Caco-2 (cell line): ENCODE measurements around the gene INTS2. TPM values are rescaled to one million over a fixed set of nuclear protein-coding genes. Genes with fewer than 3 reads are reported as not detected.

Source experiments
- BruUV-seq: library from RNA; stranded (reverse); fragments of 400-500 nt; replicated peaks from 2 replicates; lab custom pipeline; 2021; lab: Mats Ljungman, UMichigan
- CTCF ChIA-PET: fragments of 300-600 bp; sonication (Branson Sonifier 250); formaldehyde crosslinking; loops from one replicate; lab custom pipeline; 2022; ENCODE audit warnings: antibody characterized with exemption; lab: Charles Lee
- POLR2A ChIA-PET: fragments of 300-600 bp; sonication (Branson Sonifier 250); formaldehyde crosslinking; loops from one replicate; lab custom pipeline; 2022; ENCODE audit warnings: antibody characterized with exemption; lab: Charles Lee
- DNase-seq, 2 experiments: peaks; one replicate each; pipeline versions ENCODE4 v3.0.0 to v3.0.0-alpha.2; 2020 to 2022
- H3K27me3 ChIP-seq: replicated peaks from 2 replicates; pipeline ENCODE4 v1.6.0; 2011; ENCODE audit warnings: low read length; ENCODE audit not compliant: control insufficient read depth, insufficient read depth
- H3K36me3 ChIP-seq: 2 replicates; pipeline ENCODE4 v1.5.1; 2011; ENCODE audit warnings: low read length; ENCODE audit not compliant: control insufficient read depth, insufficient read depth
- H3K4me1 ChIP-seq: fragments of 250-450 bp; sonication (Bioruptor Pico); 2 replicates; pipeline ENCODE4 v1.5.1; 2020; ENCODE audit warnings: mild to moderate bottlenecking
- H3K4me3 ChIP-seq: 2 replicates; pipeline ENCODE4 v1.5.1; 2011; ENCODE audit warnings: low read depth, mild to moderate bottlenecking, control low read depth, low read length
- H3K9me3 ChIP-seq: fragments of 250-450 bp; sonication (Bioruptor Pico); 2 replicates; pipeline ENCODE4 v1.5.1; 2020; ENCODE audit warnings: mild to moderate bottlenecking, moderate library complexity
- H3K27ac Mint-ChIP-seq: one replicate; pipeline ENCODE4 v1.8.0; 2022; ENCODE audit warnings: mixed read lengths; ENCODE audit not compliant: unreplicated experiment
- H3K27me3 Mint-ChIP-seq: one replicate; pipeline ENCODE4 v1.8.0; 2022; ENCODE audit warnings: mixed read lengths; ENCODE audit not compliant: insufficient read depth, unreplicated experiment
- H3K36me3 Mint-ChIP-seq: one replicate; pipeline ENCODE4 v1.8.0; 2022; ENCODE audit warnings: mild to moderate bottlenecking, mixed read lengths; ENCODE audit not compliant: insufficient read depth, unreplicated experiment
- H3K4me1 Mint-ChIP-seq: one replicate; pipeline ENCODE4 v1.8.0; 2022; ENCODE audit warnings: low read depth, mixed read lengths; ENCODE audit not compliant: unreplicated experiment
- H3K4me3 Mint-ChIP-seq: one replicate; pipeline ENCODE4 v1.8.0; 2022; ENCODE audit warnings: mild to moderate bottlenecking, moderate library complexity, mixed read lengths; ENCODE audit not compliant: unreplicated experiment
- H3K9me3 Mint-ChIP-seq: one replicate; pipeline ENCODE4 v1.8.0; 2022; ENCODE audit warnings: mixed read lengths; ENCODE audit not compliant: unreplicated experiment
- CTCF ChIP-seq, 2 experiments: fragments of 200-600 bp in 1 of 2; IDR thresholded peaks; 1 replicate in 1 of 2; 2 replicates in 1 of 2; pipeline versions ENCODE4 v1.5.1 to v1.8.0; 2011 to 2022; ENCODE audit warnings: antibody characterized with exemption in 1 of 2, control low read depth in 1 of 2, inconsistent platforms in 1 of 2, low read depth in 1 of 2, low read length in 1 of 2, mild to moderate bottlenecking in 1 of 2, moderate library complexity in 1 of 2; ENCODE audit not compliant: insufficient read depth in 1 of 2, severe bottlenecking in 1 of 2, unreplicated experiment in 1 of 2
- intact Hi-C: fragments of 100-400 bp; cut with micrococcal nuclease; formaldehyde crosslinking; loops from one replicate; pipeline ENCODE4 v1.10.0; 2022; ENCODE audit not compliant: unreplicated experiment
- total RNA-seq: library from RNA; stranded (reverse); gene quantifications from 2 replicates; pipeline ENCODE4 v1.2.3, GENCODE V29; 2022

INTS2 gene
- total RNA-seq, 1 experiment from 2014 or later, result 20.8 TPM

DNA sequence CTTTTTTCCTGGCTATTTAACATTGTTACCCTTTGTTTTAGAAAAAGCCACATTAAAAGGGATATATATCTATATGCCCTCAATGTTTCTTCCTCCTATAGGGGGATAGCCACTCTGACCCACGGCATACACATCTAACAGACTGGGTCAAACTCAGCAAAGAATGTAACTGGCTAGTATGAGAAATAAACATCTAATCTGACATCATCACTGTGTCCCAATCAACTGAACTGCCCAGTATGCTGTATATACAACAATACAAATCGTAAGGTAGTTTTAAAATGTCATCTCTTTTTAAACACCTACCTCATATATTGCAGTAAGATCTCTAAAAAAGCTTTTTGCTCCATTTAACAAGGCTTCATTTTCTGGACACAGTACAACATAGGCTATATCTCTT lies 39.9 kb upstream of the INTS2 start:
- no TSS peak for BruUV-seq
- no peaks in the 10 kb centered on the region for H3K4me1 ChIP-seq
- peaks cover 3% of the 10 kb centered on the region for H3K36me3 ChIP-seq
- Mint-ChIP-seq H3K4me3 (no peak overlapping the region), H3K4me1 (no peaks in the 10 kb centered on the region), H3K27ac (no peak overlapping the region), H3K9me3 (no peaks in the 10 kb centered on the region), H3K27me3 (no peaks in the 10 kb centered on the region), H3K36me3 (peaks cover 88% of the 10 kb centered on the region)
- H3K4me3 ChIP-seq, result no peak overlapping the region
- POLR2A ChIA-PET, result no interaction called here
- intact Hi-C loops, result no loop called here
- no peaks in the 10 kb centered on the region; the same call in 1 of the 2 replicates for H3K9me3 ChIP-seq
- no peaks in the 10 kb centered on the region for H3K27me3 ChIP-seq
- no peak for TF ChIP-seq CTCF (IDR thresholded peaks at IDR 0.05; ENCODE audit: insufficient read depth in 1 of 2, low read depth in 1 of 2, low read length in 1 of 2, severe bottlenecking in 1 of 2, unreplicated experiment in 1 of 2)
- CTCF ChIA-PET, result interaction anchor here (0.5 kb wide), 1 partner anchor 289 kb away, joined by 5 read pairs; no protein-coding TSS in a partner anchor
- DNase-seq, result no peak

DNA sequence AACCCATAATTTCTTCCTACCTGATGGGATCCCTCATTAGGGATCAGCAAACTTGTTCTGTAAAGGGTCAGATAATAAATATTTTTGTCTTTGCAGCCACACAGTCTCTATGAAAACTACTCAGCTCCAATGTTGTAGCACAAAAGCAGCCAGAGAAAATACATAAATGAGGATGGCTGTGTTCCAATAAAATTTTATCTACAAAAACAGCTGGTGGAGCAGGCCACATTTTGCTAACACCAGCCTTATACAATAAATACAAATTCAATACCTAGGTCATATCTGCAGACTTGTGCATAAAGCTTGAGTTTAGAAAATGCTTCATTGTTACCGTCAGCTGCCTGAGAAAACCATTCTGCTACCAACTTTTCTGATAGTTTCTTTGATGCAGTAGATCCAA lies 38.4 kb upstream of the INTS2 start:
- DNase-seq, result no peak
- Histone ChIP-seq H3K9me3 (no peaks in the 10 kb centered on the region), H3K4me1 (no peaks in the 10 kb centered on the region), H3K4me3 (no peak overlapping the region), H3K27me3 (no peaks in the 10 kb centered on the region), H3K36me3 (peaks cover 3% of the 10 kb centered on the region)
- no peaks in the 10 kb centered on the region for H3K9me3 Mint-ChIP-seq
- H3K27me3 Mint-ChIP-seq, result no peaks in the 10 kb centered on the region
- no TSS peak for BruUV-seq
- intact Hi-C loops, result no loop called here
- no peaks in the 10 kb centered on the region for H3K4me1 Mint-ChIP-seq
- H3K27ac Mint-ChIP-seq, result no peak overlapping the region
- no peak overlapping the region for H3K4me3 Mint-ChIP-seq
- TF ChIP-seq CTCF (IDR thresholded peaks at IDR 0.05; ENCODE audit: insufficient read depth in 1 of 2, low read depth in 1 of 2, low read length in 1 of 2, severe bottlenecking in 1 of 2, unreplicated experiment in 1 of 2), result no peak
- ChIA-PET POLR2A (no interaction called here), CTCF (interaction anchor here (1.5 kb wide), 1 partner anchor 100 kb away, joined by 4 read pairs; no protein-coding TSS in a partner anchor)
- peaks cover 91% of the 10 kb centered on the region for H3K36me3 Mint-ChIP-seq

DNA sequence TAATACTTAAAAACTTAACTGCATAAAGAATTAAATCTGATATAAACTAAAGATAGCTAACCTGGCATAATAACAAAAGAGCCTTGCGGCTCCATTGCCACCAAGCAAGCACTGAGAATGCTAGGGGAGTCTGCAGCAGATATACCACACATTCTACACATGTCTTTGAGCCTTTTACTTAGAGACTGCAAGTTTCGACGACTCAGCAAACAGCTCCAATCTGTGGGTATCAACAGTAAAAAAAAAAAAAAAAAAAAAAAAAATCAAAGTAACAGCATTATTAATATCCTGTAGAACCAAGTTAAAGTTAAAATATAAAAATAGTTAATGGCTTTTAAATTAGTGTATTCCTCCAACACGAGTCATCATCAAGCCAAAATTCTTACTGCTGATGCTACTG lies 27.8 kb upstream of the INTS2 start:
- BruUV-seq, result no TSS peak
- Mint-ChIP-seq H3K9me3 (no peaks in the 10 kb centered on the region), H3K27me3 (no peaks in the 10 kb centered on the region), H3K27ac (no peak overlapping the region), H3K36me3 (peaks cover 84% of the 10 kb centered on the region), H3K4me1 (no peaks in the 10 kb centered on the region), H3K4me3 (no peak overlapping the region)
- CTCF ChIA-PET, result no interaction called here
- Histone ChIP-seq H3K9me3 (no peaks in the 10 kb centered on the region), H3K36me3 (peaks cover 3% of the 10 kb centered on the region; the same call in 1 of the 2 replicates), H3K4me1 (no peaks in the 10 kb centered on the region), H3K27me3 (no peaks in the 10 kb centered on the region), H3K4me3 (no peak overlapping the region)
- POLR2A ChIA-PET, result no interaction called here
- no peak for TF ChIP-seq CTCF (IDR thresholded peaks at IDR 0.05; ENCODE audit: insufficient read depth in 1 of 2, low read depth in 1 of 2, low read length in 1 of 2, severe bottlenecking in 1 of 2, unreplicated experiment in 1 of 2)
- intact Hi-C loops, result no loop called here
- DNase-seq, result no peak
